Lung (tissue), 16 donors: ENCODE results near the gene TOPBP1. TPM values are rescaled to one million over a fixed set of nuclear protein-coding genes. Genes with fewer than 3 reads are reported as not detected.

Experiments
- ATAC-seq: fragments of 200-7000 bp; cut with Tn5 transposase; one replicate; pipeline ENCODE4 v1.9.1; 2020; ENCODE audit warnings: moderate number of reproducible peaks; ENCODE audit not compliant: insufficient read depth, low FRiP score
- DNase-seq, 3 donors: peaks; one replicate each; pipeline ENCODE4 v3.0.0-alpha.2; 2013 to 2017
- H3K27ac ChIP-seq, 2 donors: one replicate each; pipeline ENCODE4 v1.5.1; 2013; ENCODE audit warnings: mild to moderate bottlenecking in 2 of 2, moderate library complexity in 2 of 2, control low read depth in 1 of 2, inconsistent platforms in 1 of 2, low read depth in 1 of 2, low read length in 1 of 2
- H3K27me3 ChIP-seq, 3 donors: one replicate each; pipeline ENCODE4 v1.5.1; 2013; ENCODE audit warnings: low read length in 2 of 3; ENCODE audit not compliant: control insufficient read depth in 3 of 3, insufficient read depth in 3 of 3
- H3K36me3 ChIP-seq, 4 donors: one replicate each; pipeline ENCODE4 v1.5.1; 2013; ENCODE audit warnings: low read length in 4 of 4, mild to moderate bottlenecking in 1 of 4, moderate library complexity in 1 of 4; ENCODE audit not compliant: control insufficient read depth in 4 of 4, insufficient read depth in 4 of 4
- H3K4me1 ChIP-seq, 5 donors: one replicate each; pipeline ENCODE4 v1.5.1; 2013; ENCODE audit warnings: low read length in 5 of 5, mild to moderate bottlenecking in 2 of 5, moderate library complexity in 1 of 5; ENCODE audit not compliant: control insufficient read depth in 5 of 5, insufficient read depth in 5 of 5
- H3K4me3 ChIP-seq: one replicate; pipeline ENCODE4 v1.5.1; 2013; ENCODE audit warnings: mild to moderate bottlenecking, control low read depth, moderate library complexity
- H3K9ac ChIP-seq, 2 donors: one replicate each; pipeline ENCODE4 v1.5.1; 2013; ENCODE audit warnings: low read length in 2 of 2, control low read depth in 1 of 2; ENCODE audit not compliant: insufficient read depth in 1 of 2
- H3K9me3 ChIP-seq, 4 donors: one replicate each; pipeline ENCODE4 v1.5.1; 2013; ENCODE audit warnings: low read length in 3 of 4, mild to moderate bottlenecking in 1 of 4, moderate library complexity in 1 of 4; ENCODE audit not compliant: control insufficient read depth in 4 of 4, insufficient read depth in 3 of 4
- CTCF ChIP-seq: IDR thresholded peaks from 2 replicates; pipeline ENCODE4 v1.5.1; 2012; ENCODE audit warnings: mild to moderate bottlenecking; ENCODE audit errors: control extremely low read depth, extremely low read depth
- WGBS, 2 donors: extraction: QIAGEN DNeasy Blood & Tissue Kit; methylation state at CpG; one replicate each; pipeline ENCODE4 v1.1.7; 2013; 5-methylcytosine and 5-hydroxymethylcytosine counted together
- long read RNA-seq, 5 donors: transcript quantifications; one replicate each; lab custom pipeline, GENCODE V29; 2026
- polyA plus RNA-seq, 2 donors: library from polyadenylated mRNA; stranded (reverse); fragments of 200-250 nt; gene quantifications; one replicate each; pipeline ENCODE4 v1.2.1, GENCODE V29; 2013
- total RNA-seq, 2 donors: library from RNA; depleted of rRNA in 1 of 2; stranded (reverse); fragments of >200 nt in 1 of 2; gene quantifications; one replicate each; pipeline ENCODE4 v1.2.1, GENCODE V29; 2014 to 2021
- donor health status: control.
- donor health status: control.
- donor health status: Bipolar disorder and iron deficiency.
- donor health status: healthy.
- donor health status: DM: yes; HTN: yes; CAD: no.

TOPBP1 gene
- total RNA-seq = 10 to 100 TPM; 16.6 to 45.4 TPM
- 10 to 100 TPM in 1 of 2 donors, 1 to 10 TPM in 1; 6.9 to 10.9 TPM for polyA plus RNA-seq
- long read RNA-seq, donor 1, full-length matches to known transcripts = 1 of 1 reads
- long read RNA-seq, donor 1, partial matches to known transcripts = 0 of 1 reads
- long read RNA-seq, donor 1, other reads (novel, unspliced or antisense) = 0 of 1 reads
- long read RNA-seq, donor 2 = 0 reads
- long read RNA-seq, donor 3 = 0 reads
- long read RNA-seq, donor 4, partial matches to known transcripts = 7 of 7 reads
- long read RNA-seq, donor 4, other reads (novel, unspliced or antisense) = 0 of 7 reads
- long read RNA-seq, donor 5, partial matches to known transcripts = 7 of 7 reads
- long read RNA-seq, donor 5, other reads (novel, unspliced or antisense) = 0 of 7 reads

- peak within 1 kb of the TSS; percentile 92 for H3K4me3 ChIP-seq
- H3K27ac ChIP-seq = peak within 1 kb of the TSS; percentile 81 to 83
- DNase-seq (peak; percentile 86 to 91 (median 87)), ATAC-seq (peak; percentile 95)
- H3K4me1 ChIP-seq = peaks cover 0 to 22% (median 0%) of the 10 kb centered on the region in 5 donors
- TF ChIP-seq CTCF = no peak
- no peaks in the 10 kb centered on the region for H3K9me3 ChIP-seq
- 0% methylated on average over 39 to 58 of the region's 58 CpGs for WGBS, 2 donors
- peaks cover 0 to 14% (median 4%) of the 10 kb centered on the region in 4 donors for H3K36me3 ChIP-seq
- no peaks in the 10 kb centered on the region for H3K27me3 ChIP-seq
- peak within 1 kb of the TSS; percentile 63 to 91 for H3K9ac ChIP-seq
Measured at GRCh38 chr3:133661454-133662277, at the start of gene TOPBP1. TOPBP1 (minus strand) TSS chr3:133661941; CDS start chr3:133661127, 814 bp downstream.

GRCh38 chr3:133711013-133711412, 49.3 kb upstream of the TOPBP1 start:
- 47 to 66% methylated on average over 4 of the region's 4 CpGs for WGBS, 2 donors
- Histone ChIP-seq H3K4me1 (no peaks in the 10 kb centered on the region), H3K27ac (no peak overlapping the region)

GRCh38 chr3:133709139-133709750, 47.5 kb upstream of the TOPBP1 start:
- Histone ChIP-seq H3K36me3 (no peaks in the 10 kb centered on the region), H3K9me3 (no peaks in the 10 kb centered on the region), H3K27ac (no peak overlapping the region), H3K4me3 (no peak overlapping the region), H3K4me1 (no peaks in the 10 kb centered on the region), H3K27me3 (peaks cover 0 to 3% (median 0%) of the 10 kb centered on the region in 3 donors), H3K9ac (no peak overlapping the region)
- 73 to 82% methylated on average over 3 of the region's 3 CpGs for WGBS, 2 donors
- DNase-seq (no peak), ATAC-seq (no peak)
- no peak for TF ChIP-seq CTCF

More at GRCh38 chr3:133711013-133711412, 49.3 kb upstream of the TOPBP1 start:
- no peak overlapping the region for H3K9ac ChIP-seq
- no peak for ATAC-seq
- TF ChIP-seq CTCF = no peak
- H3K36me3 ChIP-seq = no peaks in the 10 kb centered on the region
- no peak overlapping the region for H3K4me3 ChIP-seq
- peaks cover 0 to 3% (median 0%) of the 10 kb centered on the region in 3 donors for H3K27me3 ChIP-seq
- no peaks in the 10 kb centered on the region for H3K9me3 ChIP-seq
- DNase-seq = no peak
